ENCODE results near the gene LARGE1.
"Not testable (repeated sequence)": the region's sequence is repeated elsewhere in the genome, so short reads cannot be mapped to it uniquely, and the experiment has no call there.

The LARGE1 gene

DNA sequence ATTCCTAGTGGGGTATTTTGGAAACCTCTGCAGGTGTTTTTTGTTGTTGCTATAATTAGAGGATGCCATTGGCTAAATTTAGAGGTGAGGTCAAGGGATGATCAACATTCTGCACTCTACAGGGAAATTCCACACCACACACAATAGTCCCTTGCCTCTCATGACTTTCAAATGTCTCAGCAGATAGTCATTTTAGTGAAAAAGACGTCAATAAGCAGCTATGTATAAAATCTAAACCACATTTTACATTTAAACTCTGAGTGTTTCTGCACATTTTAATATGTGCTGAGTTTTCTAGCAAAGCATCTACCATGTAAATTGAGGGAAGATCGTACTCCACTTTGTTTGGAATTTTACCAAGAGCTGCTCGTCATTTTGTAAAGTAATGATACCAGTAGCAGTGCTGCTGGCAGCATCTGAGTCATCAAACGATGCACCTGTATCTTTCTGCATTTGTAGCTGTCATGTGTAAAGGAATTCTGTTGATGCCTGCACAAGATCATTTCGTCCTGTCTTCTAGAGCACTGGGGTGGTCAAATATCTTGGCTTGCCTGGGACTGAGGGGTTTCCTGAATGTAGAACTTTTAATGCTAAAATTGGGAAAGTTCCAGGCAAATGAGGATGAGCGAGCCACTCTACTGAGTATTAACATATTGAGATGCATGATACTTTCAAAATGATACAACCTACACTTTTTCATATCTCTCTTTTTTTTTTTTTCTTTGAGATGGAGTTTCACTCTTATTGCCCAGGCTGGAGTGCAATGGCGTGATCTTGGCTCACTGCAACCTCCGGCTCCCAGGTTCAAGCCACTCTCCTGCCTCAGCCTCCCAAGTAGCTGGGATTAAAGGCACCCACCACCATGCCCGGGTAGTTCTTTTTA is 447.6 kb downstream of the LARGE1 start:
- no peak overlapping the region for H3K27ac ChIP-seq

DNA sequence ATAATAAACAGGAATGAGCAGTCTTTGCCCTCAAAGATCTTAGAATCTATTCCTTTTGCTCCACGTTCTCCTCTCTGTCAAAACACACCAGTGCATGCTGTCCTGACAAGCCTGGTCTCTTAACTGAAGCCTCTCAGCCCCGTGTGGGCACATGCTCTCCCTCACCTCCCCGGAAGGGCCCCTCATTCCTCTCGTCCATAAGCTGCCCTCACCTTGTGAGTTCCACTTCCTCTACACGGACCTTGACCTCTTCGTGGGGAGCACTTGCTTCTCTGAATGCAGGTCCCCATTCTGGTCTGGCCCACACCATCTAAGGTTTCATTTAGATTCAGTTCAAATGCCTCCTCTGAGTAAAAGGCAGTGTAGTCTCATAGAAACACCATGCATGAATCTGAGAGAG is 449.8 kb downstream of the LARGE1 start:
- H3K27ac ChIP-seq, result no peak overlapping the region
- DNase-seq (ENCODE audit: low read depth, low spot score), result no peak

More for the DNA sequence above, 447.6 kb downstream of the LARGE1 start:
- no peak for DNase-seq (ENCODE audit: low read depth, low spot score)

DNA sequence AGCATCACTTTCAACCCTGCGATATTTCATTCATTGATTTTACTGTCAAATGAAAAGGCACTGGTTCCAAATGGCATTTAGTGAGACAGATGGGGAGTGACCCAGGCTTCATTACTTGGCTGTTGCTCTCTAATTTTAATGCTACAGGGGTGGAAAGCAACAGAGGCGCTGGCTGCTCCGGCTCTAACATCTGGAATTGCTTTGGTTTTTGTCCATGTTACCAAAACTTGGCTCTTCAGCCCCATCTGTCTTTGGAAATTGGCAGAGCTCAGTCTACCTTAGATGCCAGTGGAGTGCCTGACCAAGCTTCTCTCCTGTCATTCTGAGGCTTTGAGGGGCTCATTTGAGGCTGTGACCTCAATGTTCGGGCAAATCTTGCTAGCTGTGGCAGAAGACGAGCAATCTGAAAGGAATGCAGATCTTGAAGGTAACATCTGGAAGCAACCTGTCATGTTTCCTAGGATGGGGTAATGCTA is 452.6 kb downstream of the LARGE1 start:
- no peak for DNase-seq (ENCODE audit: low read depth, low spot score)
- H3K27ac ChIP-seq, result no peak overlapping the region

DNA sequence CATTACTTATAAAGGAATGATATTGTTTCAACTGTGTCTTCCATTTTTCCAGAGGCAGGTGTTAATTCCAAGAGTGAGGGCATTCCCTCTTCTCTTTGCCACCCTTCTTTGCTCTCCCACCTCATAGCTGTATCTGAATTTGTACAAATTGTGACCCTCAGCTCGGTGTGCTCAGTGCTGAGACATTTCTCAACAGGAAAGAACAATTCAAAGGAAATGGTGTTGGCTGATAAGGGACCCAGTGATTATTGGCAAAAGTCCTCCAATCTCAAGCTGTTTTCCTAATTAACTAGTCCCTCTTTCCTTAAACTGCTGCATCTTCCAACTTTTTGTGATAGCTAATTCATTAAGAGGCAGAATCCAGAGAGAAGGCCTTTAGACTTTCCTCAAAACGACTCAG is 453.2 kb downstream of the LARGE1 start:
- DNase-seq (ENCODE audit: low read depth, low spot score), result no peak
- H3K27ac ChIP-seq, result no peak overlapping the region

DNA sequence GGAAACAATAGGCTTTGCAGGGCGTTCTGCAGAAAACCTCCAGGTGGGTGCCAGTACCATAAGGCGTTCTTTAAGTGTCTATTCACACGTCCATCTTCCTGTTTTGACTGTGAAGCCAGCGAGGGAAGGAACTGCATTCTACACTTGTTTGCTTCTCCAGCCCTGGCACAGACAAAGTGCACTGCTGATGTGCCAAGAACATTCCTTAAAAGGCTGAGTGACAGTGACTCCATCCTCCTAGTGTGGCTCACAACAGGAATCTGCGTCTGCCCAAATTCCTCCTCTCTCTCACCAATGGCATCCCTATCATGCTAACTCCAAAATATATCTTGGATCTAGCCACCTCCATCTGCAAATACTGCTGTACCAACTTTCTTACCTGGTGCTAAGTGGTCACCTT is 454.7 kb downstream of the LARGE1 start:
- no peak for DNase-seq (ENCODE audit: low read depth, low spot score)
- H3K27ac ChIP-seq, result no peak overlapping the region

DNA sequence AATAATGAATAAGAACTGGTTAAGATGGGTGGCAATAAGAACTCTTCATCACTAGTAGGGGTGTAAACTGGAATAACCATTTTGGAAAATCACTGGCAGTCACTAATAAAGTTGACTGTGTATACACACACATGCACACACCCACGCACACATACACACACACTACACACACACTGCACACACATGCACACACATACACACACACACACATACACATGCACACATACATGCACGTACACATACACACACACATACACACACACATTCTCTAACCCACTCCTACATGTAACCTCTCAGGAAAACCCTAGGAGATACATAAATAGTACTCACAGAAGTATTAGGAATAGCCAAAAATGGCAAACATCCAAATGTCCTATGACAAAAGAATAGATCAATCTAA is 455.6 kb downstream of the LARGE1 start:
- no peak for DNase-seq (ENCODE audit: low read depth, low spot score)
- H3K27ac ChIP-seq, result no peak overlapping the region

DNA sequence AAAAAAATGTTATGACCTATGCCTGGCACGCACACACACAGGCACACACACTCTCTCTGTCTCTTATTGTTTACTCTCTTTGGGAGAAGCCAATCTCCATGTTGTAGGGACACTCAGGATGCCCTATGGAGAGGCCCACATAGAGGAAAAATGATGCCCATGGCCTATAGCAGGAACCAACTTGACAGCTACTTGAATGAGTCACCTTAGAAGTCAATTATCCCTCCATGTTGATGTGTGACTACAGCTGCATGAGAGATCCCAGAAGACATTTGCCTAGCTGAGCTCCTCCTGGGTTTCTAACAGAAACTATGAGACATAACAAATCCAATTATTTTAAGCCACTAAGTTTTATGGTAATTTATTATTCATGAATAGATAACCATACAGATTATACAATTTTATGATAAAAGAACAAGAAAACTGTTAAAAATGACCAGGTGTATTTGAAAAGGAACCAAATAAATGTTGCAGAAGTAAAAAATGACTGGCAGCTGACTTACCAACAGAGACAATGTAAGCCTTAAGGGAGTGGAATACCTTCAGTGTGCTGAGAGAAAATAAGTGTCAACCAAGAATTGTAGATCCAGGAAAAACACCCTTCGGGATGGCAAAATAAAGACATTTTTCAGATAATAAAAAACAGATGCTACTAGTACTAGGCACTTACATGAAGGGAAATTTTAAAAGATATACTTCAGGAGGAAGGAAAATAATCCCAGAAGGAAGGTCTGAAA is 458.4 kb downstream of the LARGE1 start:
- DNase-seq (ENCODE audit: low read depth, low spot score), result no peak
- no peak overlapping the region for H3K27ac ChIP-seq

DNA sequence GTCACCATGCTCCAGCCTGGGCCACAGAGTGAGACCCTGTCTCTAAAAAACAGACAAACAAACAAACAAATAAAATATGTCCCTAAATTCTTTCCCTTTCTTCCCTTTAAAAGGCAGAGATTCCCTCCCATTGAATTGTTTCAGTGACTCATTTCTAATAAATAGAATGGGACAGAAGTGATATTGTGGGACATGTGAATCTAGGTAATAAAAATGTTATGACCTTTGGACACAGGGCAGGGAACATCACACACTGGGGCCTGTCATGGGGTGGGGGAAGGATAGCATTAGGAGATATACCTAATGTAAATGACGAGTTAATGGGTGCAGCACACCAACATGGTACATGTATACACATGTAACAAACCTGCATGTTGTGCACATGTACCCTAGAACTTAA is 459.0 kb downstream of the LARGE1 start:
- not testable (repeated sequence) for H3K27ac ChIP-seq; DNase-seq (ENCODE audit: low read depth, low spot score)

DNA sequence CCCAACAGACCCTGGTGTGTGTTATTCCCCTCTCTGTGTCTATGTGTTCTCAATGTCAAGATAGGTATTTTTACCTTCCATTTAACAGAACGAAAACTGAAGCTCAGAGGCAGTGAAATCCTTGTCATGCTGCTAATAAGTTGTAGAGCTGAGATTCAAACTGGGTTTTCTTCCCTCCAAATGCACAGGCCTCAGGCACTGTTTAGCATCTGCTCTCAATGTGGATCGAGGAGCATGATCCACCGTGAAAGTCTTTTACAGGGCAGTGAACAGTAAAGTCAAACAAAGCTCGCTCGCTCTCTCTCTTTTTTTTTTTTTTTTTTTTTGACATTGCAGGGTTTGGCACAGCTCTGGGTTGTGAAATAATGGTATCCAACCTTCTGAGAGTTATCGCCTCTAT is 461.1 kb downstream of the LARGE1 start:
- no peak for DNase-seq (ENCODE audit: low read depth, low spot score)
- H3K27ac ChIP-seq, result no peak overlapping the region

DNA sequence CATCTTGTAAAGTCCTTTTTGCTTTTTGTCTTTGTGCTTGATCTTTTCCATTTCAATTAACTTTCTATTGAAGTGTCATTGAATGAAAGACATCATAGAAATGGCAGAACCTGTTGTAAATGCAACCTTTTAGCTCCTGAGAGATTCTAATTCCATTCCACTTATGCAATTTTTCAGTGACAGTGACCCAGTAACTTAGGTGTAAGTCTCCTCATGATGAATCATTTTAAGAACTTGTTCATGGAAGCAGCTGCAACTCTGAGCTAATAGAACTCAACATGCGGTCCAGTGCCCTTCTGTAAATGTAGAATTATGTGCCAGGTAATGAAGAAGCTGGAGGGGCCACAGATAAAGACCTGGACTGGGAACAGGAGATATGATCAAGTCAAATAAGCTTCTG is 463.8 kb downstream of the LARGE1 start:
- DNase-seq (ENCODE audit: low read depth, low spot score), result no peak
- H3K27ac ChIP-seq, result no peak overlapping the region

DNA sequence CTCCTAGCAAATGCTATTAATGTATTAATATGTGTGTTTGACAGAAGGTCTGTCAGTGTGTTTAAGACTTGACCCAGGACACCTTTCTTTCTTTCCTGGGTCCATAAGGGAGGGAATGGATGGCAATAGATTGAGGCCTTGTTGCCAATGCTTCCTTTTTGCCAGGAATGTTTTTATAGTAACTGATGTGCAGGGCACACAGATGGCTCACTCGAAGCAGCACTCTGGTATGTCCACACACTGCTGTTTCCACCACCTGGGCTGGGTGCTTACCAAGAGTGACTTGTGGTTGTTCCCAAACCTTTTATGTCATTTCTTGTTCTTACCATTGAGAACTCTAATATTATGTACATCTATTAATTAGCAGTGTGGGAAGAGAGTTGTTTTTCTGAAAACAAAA is 465.2 kb downstream of the LARGE1 start:
- no peak for DNase-seq (ENCODE audit: low read depth, low spot score)
- no peak overlapping the region for H3K27ac ChIP-seq

DNA sequence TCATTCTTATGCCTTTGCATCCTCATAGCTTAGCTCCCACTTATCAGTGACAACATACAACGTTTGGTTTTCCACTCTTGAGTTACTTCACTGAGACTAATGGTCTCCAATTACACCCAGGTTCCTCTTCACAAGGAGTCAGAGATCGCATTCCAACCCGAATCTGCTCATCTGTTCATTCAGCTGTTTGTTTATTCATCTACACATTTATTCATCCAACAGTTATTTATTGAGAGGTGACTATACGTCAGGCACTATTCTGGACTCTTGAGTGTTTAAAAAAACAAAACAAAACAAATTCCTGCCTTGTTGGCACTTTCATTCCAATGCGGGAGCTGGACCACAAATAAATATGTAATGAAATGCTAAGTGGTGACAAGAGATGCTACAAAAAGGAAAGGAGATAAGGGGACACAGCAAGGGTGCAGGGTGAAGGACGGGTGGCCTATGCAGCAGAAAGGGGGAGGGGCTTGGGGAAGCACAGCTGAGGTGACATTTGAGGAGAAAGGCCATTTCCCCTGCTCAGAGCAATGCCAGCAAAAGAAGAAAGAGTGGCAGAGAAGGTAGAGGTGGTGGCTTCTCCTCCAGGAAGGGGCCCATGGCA is 468.3 kb downstream of the LARGE1 start:
- H3K27ac ChIP-seq, result no peak overlapping the region
- DNase-seq (ENCODE audit: low read depth, low spot score), result no peak

DNA sequence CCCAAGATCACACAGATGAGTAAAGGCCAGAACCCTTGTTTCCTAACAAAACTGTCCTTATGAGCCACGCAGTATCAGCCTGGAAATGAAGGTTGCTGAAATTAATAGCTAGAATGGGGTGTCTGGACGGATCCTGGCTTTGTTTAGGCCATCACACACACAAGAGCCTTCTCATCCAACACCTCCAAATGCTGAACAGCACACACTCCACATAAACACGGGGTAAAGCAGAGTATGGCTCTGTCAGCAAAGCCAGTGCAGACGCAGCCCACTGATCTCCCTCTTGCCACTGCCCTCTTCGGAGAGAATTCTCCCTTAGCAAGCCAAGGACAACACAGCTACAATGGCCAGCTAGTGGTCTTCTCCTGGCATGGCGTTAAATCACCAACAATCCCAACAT is 469.5 kb downstream of the LARGE1 start:
- no peak overlapping the region for H3K27ac ChIP-seq
- no peak for DNase-seq (ENCODE audit: low read depth, low spot score)

DNA sequence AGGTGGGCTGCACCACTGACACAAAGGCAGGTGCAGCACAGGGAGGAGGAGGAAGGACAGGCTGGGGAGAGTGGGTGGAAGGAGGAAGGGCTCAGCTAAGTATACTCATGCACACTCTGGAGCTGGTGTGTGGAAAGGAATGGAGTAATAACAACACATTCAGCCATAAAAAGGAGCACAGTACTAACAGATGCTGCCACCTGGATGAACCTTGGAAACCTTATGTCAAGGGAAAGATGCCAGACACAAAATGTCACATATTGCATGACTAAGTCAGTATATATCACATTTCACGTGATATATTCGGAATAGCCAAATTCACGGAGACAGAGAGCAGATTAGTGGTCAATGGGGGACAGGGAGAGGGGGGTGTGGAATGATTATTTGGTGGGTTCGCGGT is 472.5 kb downstream of the LARGE1 start:
- DNase-seq (ENCODE audit: low read depth, low spot score), result no peak
- no peak overlapping the region for H3K27ac ChIP-seq

DNA sequence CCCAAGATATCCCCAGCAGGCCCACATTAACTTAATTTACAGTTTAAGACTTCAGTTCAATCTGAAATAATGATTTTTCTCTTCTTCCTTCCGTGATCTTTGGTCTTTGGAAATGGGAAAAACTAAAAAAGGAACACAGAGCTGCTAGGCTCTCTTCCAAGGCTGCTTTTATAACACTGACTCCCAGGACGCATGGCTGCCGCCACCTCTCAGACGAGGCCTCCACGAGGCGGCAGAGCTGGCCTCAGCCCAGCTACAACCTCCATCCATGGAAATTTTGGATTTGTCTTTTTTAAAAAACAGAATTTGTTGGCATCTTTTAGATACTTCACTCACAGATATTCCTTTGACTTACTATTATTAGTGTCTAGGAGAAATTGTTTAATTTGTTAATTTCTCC is 476.6 kb downstream of the LARGE1 start:
- H3K27ac ChIP-seq, result no peak overlapping the region
- DNase-seq (ENCODE audit: low read depth, low spot score), result no peak

DNA sequence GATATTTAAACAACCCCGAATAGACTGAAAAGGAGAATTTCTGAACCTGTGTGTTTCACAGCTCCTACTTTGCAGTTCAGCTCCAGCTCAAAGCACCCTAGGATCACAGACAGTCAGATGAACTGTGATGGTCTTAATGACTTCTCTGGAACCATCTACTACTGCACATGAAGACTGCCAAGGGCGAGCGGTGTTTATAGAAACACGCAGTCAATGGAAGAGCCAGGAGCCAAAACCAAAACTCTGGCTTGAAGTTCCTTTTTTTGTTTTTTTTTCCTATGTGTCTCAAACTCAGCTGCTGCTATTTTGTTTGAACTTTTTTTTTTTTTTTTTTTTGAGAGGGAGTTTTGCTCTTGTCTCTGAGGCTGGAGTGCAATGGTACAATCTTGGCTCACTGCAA is 479.5 kb downstream of the LARGE1 start:
- no peak overlapping the region for H3K27ac ChIP-seq
- no peak for DNase-seq (ENCODE audit: low read depth, low spot score)

DNA sequence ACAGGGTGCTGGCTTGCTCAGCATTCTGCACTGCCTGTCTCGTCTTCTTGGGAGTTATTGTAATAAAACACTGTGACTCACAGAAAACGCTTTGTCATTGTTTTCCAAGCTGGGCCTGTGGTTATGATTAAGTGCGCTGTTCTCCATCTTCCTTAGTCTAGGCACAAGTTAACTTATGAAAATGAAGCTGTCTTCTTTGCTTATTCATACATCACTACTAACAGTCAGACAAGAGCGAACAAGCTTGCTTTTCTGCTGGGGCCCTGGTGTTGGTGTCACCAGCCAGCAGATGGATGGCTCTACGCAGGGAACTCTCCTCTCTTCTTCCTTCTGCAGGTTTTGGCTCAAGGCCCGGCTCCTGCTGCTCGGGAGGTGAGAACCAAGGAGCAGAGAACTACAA is 482.0 kb downstream of the LARGE1 start:
- DNase-seq (ENCODE audit: low read depth, low spot score), result peak; percentile 97
- peak overlapping the region; percentile 42 for H3K27ac ChIP-seq

DNA sequence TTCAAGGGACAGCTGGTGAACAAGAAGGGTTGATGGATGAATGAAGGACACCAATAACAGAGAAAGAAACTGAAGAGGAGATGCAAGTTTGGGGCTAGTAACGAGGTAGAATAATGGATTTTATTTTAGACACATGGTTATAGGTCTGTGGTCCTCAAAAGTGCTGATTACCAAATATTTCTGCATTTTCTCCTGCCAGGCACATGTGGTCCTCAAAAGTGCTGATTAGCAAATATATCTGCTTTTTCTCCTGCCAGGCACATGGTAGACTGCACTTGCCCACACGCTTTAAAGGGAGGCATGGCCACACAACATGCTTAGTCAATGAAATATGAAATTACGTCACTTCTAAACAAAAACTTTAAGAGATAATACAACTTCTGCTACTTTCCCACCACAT is 489.0 kb downstream of the LARGE1 start:
- no peak overlapping the region for H3K27ac ChIP-seq
- DNase-seq (ENCODE audit: low read depth, low spot score), result no peak

DNA sequence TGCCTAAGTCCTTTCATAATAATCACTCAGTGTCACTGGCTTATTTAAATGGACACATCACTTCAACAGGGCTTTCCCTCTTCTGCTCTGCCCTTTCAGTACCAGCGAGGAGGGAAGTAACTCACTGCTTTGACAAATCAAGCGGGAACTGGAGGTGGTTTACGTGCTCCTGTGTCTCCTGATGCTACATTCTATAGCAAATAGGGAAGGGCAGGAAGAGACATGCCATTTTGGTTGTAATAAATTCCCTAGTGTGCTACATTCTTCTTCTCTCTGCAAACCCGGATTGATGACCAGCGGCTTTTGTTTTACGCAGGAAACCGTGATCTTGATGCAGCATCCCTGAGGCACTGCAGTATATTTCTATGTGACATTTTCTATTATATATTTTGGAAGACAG is 491.0 kb downstream of the LARGE1 start:
- DNase-seq (ENCODE audit: low read depth, low spot score), result no peak
- H3K27ac ChIP-seq, result no peak overlapping the region

DNA sequence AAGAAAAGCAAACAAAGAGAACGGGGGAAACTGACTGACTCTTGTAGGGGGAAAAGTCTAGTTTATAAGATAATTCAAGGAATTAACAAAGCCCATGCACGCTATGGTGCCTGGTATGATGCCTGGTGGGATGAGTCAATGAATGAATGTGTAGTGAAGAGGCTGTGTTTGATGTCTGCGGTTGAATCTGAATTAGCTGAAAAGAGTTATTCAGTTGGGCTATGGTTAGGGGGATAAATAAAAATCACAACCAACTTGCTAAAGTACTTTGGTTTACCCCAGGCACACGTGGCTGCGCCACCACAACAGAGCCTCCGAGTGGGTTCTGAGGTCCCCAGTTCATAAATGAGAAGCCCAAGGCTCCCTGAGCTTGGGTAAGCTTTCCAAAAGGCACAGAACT is 492.8 kb downstream of the LARGE1 start:
- DNase-seq (ENCODE audit: low read depth, low spot score), result no peak
- no peak overlapping the region for H3K27ac ChIP-seq

DNA sequence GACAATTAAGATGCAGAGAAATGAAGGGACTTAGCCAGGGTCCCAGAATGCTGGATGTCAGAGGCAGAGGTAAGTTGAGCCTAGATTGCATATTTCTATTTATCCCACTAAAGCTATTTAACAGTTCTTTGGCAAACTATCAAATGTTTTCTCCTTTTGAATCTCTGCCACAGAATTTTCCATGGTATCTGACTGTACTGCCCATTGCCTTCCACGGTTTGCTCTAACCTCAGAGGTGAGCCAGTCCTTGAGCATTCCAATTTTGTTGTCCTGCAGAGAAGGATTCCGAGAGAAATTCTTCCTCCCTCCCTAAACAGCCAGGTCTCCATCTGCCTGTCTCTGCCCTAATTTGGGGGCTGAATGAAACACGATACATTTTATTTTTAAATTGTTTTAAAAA is 493.8 kb downstream of the LARGE1 start:
- DNase-seq (ENCODE audit: low read depth, low spot score), result no peak

More for the DNA sequence above, 493.8 kb downstream of the LARGE1 start:
- H3K27ac ChIP-seq, result no peak overlapping the region

Data from epithelial cell of prostate (primary cell).